ENCODE data around the gene PCDHGC3. TPM values are rescaled to one million over a fixed set of nuclear protein-coding genes. Genes with fewer than 3 reads are reported as not detected.

PCDHGC3 gene
- total RNA-seq (2016; rRNA removed; fragmentation: Illumina TruSeq; extraction: Trizol), result 0.20 and 0.21 TPM in 2 replicates
- total RNA-seq (2016; cell fraction: cytosol; rRNA removed; fragmentation: Illumina TruSeq; extraction: Trizol; ENCODE audit: low read depth), result not detected in 2 replicates
- 0.15 and 0.80 TPM in 2 replicates for total RNA-seq (2016; cell fraction: insoluble cytoplasmic fraction; rRNA removed; fragmentation: Illumina TruSeq; extraction: Trizol)
- 0.22 and 0.34 TPM in 2 replicates for total RNA-seq (2016; cell fraction: membrane; rRNA removed; fragmentation: Illumina TruSeq; extraction: Trizol)
- 0.63 and 0.87 TPM in 2 replicates for total RNA-seq (2016; cell fraction: nucleus; rRNA removed; fragmentation: Illumina TruSeq; extraction: Trizol)
- 0.20 and 0.30 TPM in 2 replicates for polyA plus RNA-seq (2011; rRNA removed)
- polyA plus RNA-seq (2011; cell fraction: cytosol; rRNA removed), result 0.11 and 0.19 TPM in 2 replicates
- polyA plus RNA-seq (2011; cell fraction: nucleus; rRNA removed), result 0.21 and 0.23 TPM in 2 replicates
- polyA plus RNA-seq (2012), result 0.11 and 0.71 TPM in 2 replicates
- 0.09 and 0.20 TPM in 2 replicates for polyA plus RNA-seq (2016; cell fraction: cytosol; fragmentation: Illumina TruSeq; extraction: Trizol; ENCODE audit: low read depth)
- 0.51 and 0.79 TPM in 2 replicates for polyA plus RNA-seq (2016; cell fraction: insoluble cytoplasmic fraction; fragmentation: Illumina TruSeq; extraction: Trizol; ENCODE audit: low read depth)
- polyA plus RNA-seq (2016; cell fraction: membrane; fragmentation: Illumina TruSeq; extraction: Trizol; ENCODE audit: low read depth), result 0.39 and 0.57 TPM in 2 replicates
- 3.5 and 4.2 TPM in 2 replicates for polyA plus RNA-seq (2016; cell fraction: nucleus; fragmentation: Illumina TruSeq; extraction: Trizol; ENCODE audit: insufficient read depth, low read depth)
- 0.24 TPM in 1 of 2 replicates, not detected in the other for polyA minus RNA-seq (2011; rRNA and poly(A)+ RNA removed; ENCODE audit: low replicate concordance)
- 0.20 TPM in 1 of 2 replicates, not detected in the other for polyA minus RNA-seq (2011; cell fraction: cytosol; rRNA and poly(A)+ RNA removed)
- polyA minus RNA-seq (2011; cell fraction: nucleus; rRNA and poly(A)+ RNA removed), result 0.77 and 0.87 TPM in 2 replicates
- percentile 32 among the genes with signal in this experiment for Bru-seq, nascent RNA
- BruChase-seq, experiment 1, labeled RNA remaining after a 6-hour chase, result percentile 49 among the genes with signal in this experiment
- percentile 40 among the genes with signal in this experiment for BruChase-seq, experiment 2, labeled RNA remaining after a 2-hour chase
- long read RNA-seq, experiment 1, result 0 reads
- long read RNA-seq, experiment 2, full-length matches to known transcripts, result 2 of 3 reads
- long read RNA-seq, experiment 2, partial matches to known transcripts, result 0 of 3 reads
- long read RNA-seq, experiment 2, other reads (novel, unspliced or antisense), result 1 of 3 reads

DNA sequence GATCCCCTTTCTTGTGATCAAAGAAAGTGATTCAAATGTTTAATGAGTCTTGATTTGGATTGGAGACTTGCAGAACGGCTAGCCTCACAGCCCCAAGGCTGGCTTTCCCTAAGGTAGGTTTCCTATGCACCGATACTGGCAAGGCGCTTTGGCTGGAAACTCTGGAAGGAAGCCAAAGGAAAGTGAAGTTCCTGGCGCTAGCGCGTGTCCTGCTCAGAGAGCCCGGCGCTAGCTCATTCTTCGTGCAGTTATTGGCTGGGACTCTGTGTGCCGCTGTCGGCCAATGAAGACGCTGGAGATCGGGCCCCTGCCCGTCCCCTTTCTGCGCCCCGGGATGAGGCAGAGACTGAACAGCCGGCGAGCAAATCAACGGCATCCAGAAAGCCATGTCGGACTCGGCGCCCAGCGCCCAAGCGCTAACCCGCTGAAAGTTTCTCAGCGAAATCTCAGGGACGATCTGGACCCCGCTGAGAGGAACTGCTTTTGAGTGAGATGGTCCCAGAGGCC lies at the start of gene PCDHGC3:
TSS of gene PCDHGC3 (plus strand) at position 342 of the 507 bp plus-strand sequence. CDS start at position 493, 151 bp downstream.
- no TSS peak for BruUV-seq (replicated peaks)
- Histone ChIP-seq H4K20me1 (ENCODE audit: insufficient read depth, low read length) (no peaks in the 10 kb centered on the region), H3K9me3 (ENCODE audit: low read length) (no peaks in the 10 kb centered on the region), H3K4me1 (ENCODE audit: insufficient read depth, low read length) (no peaks in the 10 kb centered on the region), H3K27me3 (ENCODE audit: control insufficient read depth in 1 of 2, insufficient read depth in 2 of 2, low read length in 2 of 2) (peaks cover 1 to 8% of the 10 kb centered on the region in 2 experiments; a peak in 2 of 5 replicates), H3K36me3 (replicated peaks in 1 of 2; ENCODE audit: control insufficient read depth in 1 of 2, insufficient read depth in 2 of 2, low read length in 2 of 2) (no peaks in the 10 kb centered on the region), H3K27ac (ENCODE audit: extremely low read length, insufficient read depth, low read length) (no peak within 1 kb of the TSS), H3K79me2 (ENCODE audit: insufficient read depth, low read length) (no peaks in the 10 kb centered on the region), H3K9ac (ENCODE audit: insufficient read depth, low read depth, low read length) (no peak within 1 kb of the TSS), H3K4me2 (ENCODE audit: low read depth, low read length) (peak within 1 kb of the TSS; percentile 64), H3K4me3 (replicated peaks in 1 of 3; ENCODE audit: insufficient read depth in 1 of 3, low read depth in 2 of 3, low read length in 3 of 3) (peak within 1 kb of the TSS in 2 of 3 experiments; percentile 26 to 51; a peak in 3 of 6 replicates), H2AFZ (ENCODE audit: low read length) (no peak within 1 kb of the TSS)
- intact Hi-C loops (cut with micrococcal nuclease; ENCODE audit: unreplicated experiment), result no loop called here
- DNase-seq (ENCODE audit: low spot score), result peak; percentile 41
- ATAC-seq, result peak; percentile 99
- ChIA-PET POLR2A (no interaction called here), CTCF (ENCODE audit: low intra/inter-chr PET ratio, low total read pairs) (no interaction called here)
- no peak for FAIRE-seq
- WGBS (ENCODE audit: low lambda C conversion rate), result 27% methylated on average over 8 of the region's 28 CpGs
- in situ Hi-C loops (cut with HindIII; ENCODE audit: extremely low pct_ligation_motif_present, low pct_unique_long_range_greater_than_20kb), result no loop called here
- TF ChIP-seq TSC22D2 (CRISPR knock-in tag; IDR thresholded peaks at IDR 0.05; ENCODE audit: borderline replicate concordance) (no peak), ZNF33B (CRISPR knock-in tag; IDR thresholded peaks at IDR 0.05) (no peak), ZFP91 (CRISPR knock-in tag; IDR thresholded peaks at IDR 0.05; ENCODE audit: borderline replicate concordance) (peak; percentile 37; the same call in 1 of the 2 replicates), JUND (CRISPR knock-in tag; IDR thresholded peaks at IDR 0.05) (no peak), ZNF432 (CRISPR knock-in tag; IDR thresholded peaks at IDR 0.05; ENCODE audit: borderline replicate concordance) (no peak), ZNF326 (CRISPR knock-in tag; IDR thresholded peaks at IDR 0.05; ENCODE audit: borderline replicate concordance) (no peak), NFYC (CRISPR knock-in tag; IDR thresholded peaks at IDR 0.05) (0 out of 2 replicates have a peak, but pooled peaks have one; percentile 25), HDAC2 (CRISPR knock-in tag; IDR thresholded peaks at IDR 0.05) (no peak), ZNF687 (CRISPR knock-in tag; IDR thresholded peaks at IDR 0.05) (peak; percentile 40; the same call in 1 of the 2 replicates), MZF1 (CRISPR knock-in tag; IDR thresholded peaks at IDR 0.05; ENCODE audit: borderline replicate concordance) (no peak), NR2F6 (IDR thresholded peaks at IDR 0.05) (no peak), NR2F6 (CRISPR knock-in tag; IDR thresholded peaks at IDR 0.05) (no peak)
- TF ChIP-seq, protein P1, sequence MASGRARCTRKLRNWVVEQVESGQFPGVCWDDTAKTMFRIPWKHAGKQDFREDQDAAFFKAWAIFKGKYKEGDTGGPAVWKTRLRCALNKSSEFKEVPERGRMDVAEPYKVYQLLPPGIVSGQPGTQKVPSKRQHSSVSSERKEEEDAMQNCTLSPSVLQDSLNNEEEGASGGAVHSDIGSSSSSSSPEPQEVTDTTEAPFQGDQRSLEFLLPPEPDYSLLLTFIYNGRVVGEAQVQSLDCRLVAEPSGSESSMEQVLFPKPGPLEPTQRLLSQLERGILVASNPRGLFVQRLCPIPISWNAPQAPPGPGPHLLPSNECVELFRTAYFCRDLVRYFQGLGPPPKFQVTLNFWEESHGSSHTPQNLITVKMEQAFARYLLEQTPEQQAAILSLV (CRISPR knock-in tag; IDR thresholded peaks at IDR 0.05; ENCODE audit: borderline replicate concordance), result no peak
